Right lobe of liver (tissue), 6 donors: ENCODE results near the gene XNDC1N. TPM values are rescaled to one million over a fixed set of nuclear protein-coding genes. Genes with fewer than 3 reads are reported as not detected.
"Not testable (repeated sequence)": the region's sequence is repeated elsewhere in the genome, so short reads cannot be mapped to it uniquely, and the experiment has no call there.

ENCODE experiments used
- ATAC-seq, 4 donors: fragments of 200-7000 bp; cut with Tn5 transposase; one replicate each; pipeline ENCODE4 v1.9.1; 2020; ENCODE audit warnings: mild to moderate bottlenecking in 4 of 4, moderate library complexity in 4 of 4
- DNase-seq, 3 donors: peaks; one replicate each; pipeline ENCODE4 v3.0.0-alpha.2; 2020
- H3K27ac ChIP-seq, 3 donors: fragments of 200-600 bp; one replicate each; pipeline ENCODE4 v1.8.0; 2022
- H3K27me3 ChIP-seq, 2 donors: fragments of 200-600 bp; one replicate each; pipeline ENCODE4 v1.8.0; 2022
- H3K36me3 ChIP-seq, 4 donors: fragments of 200-600 bp; sonication (generic) in 1 of 4; one replicate each; pipeline versions ENCODE4 v1.5.1 to v1.8.0; 2017 to 2022; ENCODE audit warnings: control low read depth in 1 of 4
- H3K4me1 ChIP-seq, 4 donors: fragments of 200-600 bp; sonication (generic) in 1 of 4; one replicate each; pipeline versions ENCODE4 v1.5.1 to v1.8.0; 2017 to 2022; ENCODE audit warnings: control low read depth in 1 of 4
- H3K4me3 ChIP-seq, 3 donors: fragments of 200-600 bp; one replicate each; pipeline ENCODE4 v1.8.0; 2022
- H3K9me3 ChIP-seq, 4 donors: fragments of 200-600 bp; sonication (generic) in 1 of 4; one replicate each; pipeline versions ENCODE4 v1.5.1 to v1.8.0; 2017 to 2022; ENCODE audit warnings: control low read depth in 1 of 4
- POLR2A ChIP-seq: fragments of 450-650 bp; IDR thresholded peaks from one replicate; pipeline ENCODE4 v1.6.1; 2017; ENCODE audit warnings: antibody characterized with exemption, mild to moderate bottlenecking
- WGBS: methylation state at CpG from one replicate; pipeline ENCODE4 v1.1.6; 2018; ENCODE audit warnings: low coverage, low lambda C conversion rate; ENCODE audit not compliant: insufficient coverage; ENCODE audit errors: missing lambda C conversion rate; 5-methylcytosine and 5-hydroxymethylcytosine counted together
- intact Hi-C, 2 donors: fragments of 100-400 bp; cut with DNase I; formaldehyde crosslinking; loops; one replicate each; pipeline versions ENCODE4 v1.11.2 to v1.14.1; 2022
- total RNA-seq, 6 experiments: library from RNA; depleted of rRNA in 2 of 6; stranded (reverse); fragments of >200 nt in 2 of 6; fragmentation: NEBNext Ultra II Directional in 3 of 6; extraction: Animal tissue kit (Norgen Biotek cat#: 25700) in 3 of 6; gene quantifications; one replicate each; pipeline versions ENCODE4 v1.1.0 to v1.2.4, GENCODE V29; 2016 to 2023
- TF ChIP-seq, protein P1 (sequence below), 4 donors: fragments of 200-600 bp in 3 of 4; fragments of 450-650 bp in 1 of 4; IDR thresholded peaks; one replicate each; pipeline versions ENCODE4 v1.5.1 to v1.8.0; 2016 to 2022; ENCODE audit warnings: antibody characterized with exemption in 4 of 4, mild to moderate bottlenecking in 2 of 4
- donor health status: DM: no; HTN: yes; CAD: no.
- donor health status: DM: no; HTN: no; CAD: no.
- donor health status: DM: no; HTN: no; CAD: no.
- donor health status: DM: no; HTN: yes; CAD: no.
- donor health status: DM: no; HTN: yes; CAD: no.

The XNDC1N gene
- total RNA-seq, 6 experiments from 2014 or later = 0.74 to 4.1 (median 2.2) TPM

DNA sequence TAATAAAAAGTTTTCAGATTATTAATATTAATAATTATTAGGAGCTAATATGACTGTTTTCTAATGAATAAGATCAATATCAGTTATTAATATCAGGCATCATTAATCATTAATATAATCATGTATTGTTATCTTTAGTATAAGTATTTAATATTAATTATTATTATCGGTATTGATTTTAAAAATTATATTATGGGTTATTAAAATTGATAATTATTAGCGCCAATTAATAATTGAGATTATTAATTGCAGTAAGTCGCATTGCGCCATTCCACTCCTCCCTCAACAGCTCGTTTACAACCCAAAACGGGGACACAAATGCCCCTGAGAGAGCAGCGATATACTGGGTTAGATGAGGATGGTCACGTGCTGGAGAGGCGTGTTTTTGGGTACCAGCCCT, 20.2 kb downstream of the XNDC1N start:
- Histone ChIP-seq H3K27ac (no peak overlapping the region), H3K4me3 (no peak overlapping the region), H3K36me3 (no peaks in the 10 kb centered on the region), H3K9me3 (no peaks in the 10 kb centered on the region), H3K4me1 (no peaks in the 10 kb centered on the region), H3K27me3 (no peaks in the 10 kb centered on the region)
- no peak for TF ChIP-seq POLR2A
- TF ChIP-seq, protein P1, sequence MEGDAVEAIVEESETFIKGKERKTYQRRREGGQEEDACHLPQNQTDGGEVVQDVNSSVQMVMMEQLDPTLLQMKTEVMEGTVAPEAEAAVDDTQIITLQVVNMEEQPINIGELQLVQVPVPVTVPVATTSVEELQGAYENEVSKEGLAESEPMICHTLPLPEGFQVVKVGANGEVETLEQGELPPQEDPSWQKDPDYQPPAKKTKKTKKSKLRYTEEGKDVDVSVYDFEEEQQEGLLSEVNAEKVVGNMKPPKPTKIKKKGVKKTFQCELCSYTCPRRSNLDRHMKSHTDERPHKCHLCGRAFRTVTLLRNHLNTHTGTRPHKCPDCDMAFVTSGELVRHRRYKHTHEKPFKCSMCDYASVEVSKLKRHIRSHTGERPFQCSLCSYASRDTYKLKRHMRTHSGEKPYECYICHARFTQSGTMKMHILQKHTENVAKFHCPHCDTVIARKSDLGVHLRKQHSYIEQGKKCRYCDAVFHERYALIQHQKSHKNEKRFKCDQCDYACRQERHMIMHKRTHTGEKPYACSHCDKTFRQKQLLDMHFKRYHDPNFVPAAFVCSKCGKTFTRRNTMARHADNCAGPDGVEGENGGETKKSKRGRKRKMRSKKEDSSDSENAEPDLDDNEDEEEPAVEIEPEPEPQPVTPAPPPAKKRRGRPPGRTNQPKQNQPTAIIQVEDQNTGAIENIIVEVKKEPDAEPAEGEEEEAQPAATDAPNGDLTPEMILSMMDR (IDR thresholded peaks at IDR 0.05) = no peak
- no peak for DNase-seq
- 91% methylated on average over 8 of the region's 9 CpGs for WGBS
- intact Hi-C loops = no loop called here
- no peak for ATAC-seq

DNA sequence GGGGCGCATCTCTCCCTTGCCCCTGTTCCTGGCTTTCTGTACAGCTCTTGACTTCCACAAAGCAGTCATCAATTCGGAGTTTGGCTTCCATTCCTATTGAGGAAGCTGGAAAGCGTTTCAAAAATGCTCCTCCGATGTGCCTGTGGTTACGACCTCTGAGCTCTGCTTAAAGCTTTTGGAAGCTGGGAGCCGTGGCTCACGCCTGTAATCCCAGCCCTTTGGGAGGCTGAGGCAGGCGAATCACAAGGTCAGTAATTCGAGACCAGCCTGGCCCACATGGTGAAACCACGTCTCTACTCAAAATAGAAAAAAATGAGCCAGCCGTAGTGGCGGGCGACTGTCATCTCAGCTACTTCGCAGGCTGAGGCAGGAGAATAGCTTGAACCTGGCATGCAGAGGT, 27.3 kb downstream of the XNDC1N start:
- DNase-seq, intact Hi-C loops, H3K27ac ChIP-seq, H3K4me3 ChIP-seq, H3K4me1 ChIP-seq, H3K27me3 ChIP-seq, H3K36me3 ChIP-seq, H3K9me3 ChIP-seq, ATAC-seq: not testable (repeated sequence)
- 83% methylated on average over 6 of the region's 14 CpGs for WGBS

DNA sequence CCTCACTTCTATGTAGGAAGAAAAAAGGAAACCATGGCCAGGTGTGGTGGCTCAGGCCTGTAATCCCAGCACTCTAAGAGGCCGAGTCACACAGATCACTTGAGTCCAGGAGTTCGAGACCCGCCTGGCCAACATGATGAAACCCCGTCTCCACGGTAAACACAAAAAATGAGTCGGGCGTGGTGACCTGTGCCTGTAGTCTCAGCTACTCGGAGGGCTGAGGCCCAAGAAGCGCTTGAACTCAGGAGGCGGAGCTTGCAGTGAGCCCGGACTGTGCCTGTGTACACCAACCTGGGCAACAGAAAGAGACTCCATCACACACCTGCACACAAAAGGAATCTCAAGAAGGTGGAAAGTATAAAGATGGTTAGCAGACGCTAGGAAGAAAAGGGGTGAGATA, 32.4 kb downstream of the XNDC1N start:
- Histone ChIP-seq H3K36me3 (no peaks in the 10 kb centered on the region), H3K4me3 (no peak overlapping the region), H3K4me1 (no peaks in the 10 kb centered on the region), H3K9me3 (no peaks in the 10 kb centered on the region), H3K27ac (no peak overlapping the region), H3K27me3 (no peaks in the 10 kb centered on the region)
- TF ChIP-seq, protein P1 (IDR thresholded peaks at IDR 0.05) = no peak
- no peak for TF ChIP-seq POLR2A
- WGBS = 95% methylated on average over 10 of the region's 12 CpGs
- intact Hi-C loops = no loop called here
- ATAC-seq (no peak), DNase-seq (no peak)

DNA sequence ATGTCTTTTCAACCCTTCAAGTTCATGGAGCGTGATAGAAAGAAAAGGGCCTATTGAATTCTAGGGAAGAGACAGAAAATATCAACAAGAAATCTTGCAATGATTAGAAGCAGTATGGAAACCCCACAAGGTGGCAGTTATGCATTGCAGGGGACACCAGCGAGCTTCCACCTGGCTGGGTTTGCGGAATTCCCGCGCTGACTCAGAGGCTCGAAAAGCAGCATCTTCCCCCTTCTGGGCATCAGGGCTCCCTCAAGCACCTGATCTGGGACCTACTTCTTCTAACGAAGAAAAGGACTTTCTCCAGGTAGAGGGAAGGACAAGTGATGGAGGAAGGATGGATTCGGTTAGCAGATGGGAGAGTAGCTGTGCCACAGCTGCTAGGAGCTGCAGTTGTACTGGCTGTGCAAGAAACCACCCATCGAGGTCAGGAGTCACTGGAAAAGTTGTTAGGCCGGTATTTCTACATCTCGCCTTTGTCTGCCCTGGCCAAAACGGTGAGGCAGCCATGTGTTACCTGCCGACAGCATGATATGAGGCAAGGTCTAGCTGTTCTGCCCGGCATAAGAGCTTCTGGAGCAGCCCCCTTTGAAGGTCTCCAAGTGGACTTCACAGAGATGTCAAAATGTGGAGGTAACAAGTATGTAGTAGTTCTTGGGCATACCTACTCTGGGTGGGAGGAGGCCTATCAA, 39.1 kb downstream of the XNDC1N start:
- DNase-seq, H3K36me3 ChIP-seq, H3K4me1 ChIP-seq, ATAC-seq, H3K9me3 ChIP-seq, H3K27ac ChIP-seq, intact Hi-C loops, H3K27me3 ChIP-seq, H3K4me3 ChIP-seq: not testable (repeated sequence)
- WGBS = 100% methylated on average over 7 of the region's 14 CpGs

DNA sequence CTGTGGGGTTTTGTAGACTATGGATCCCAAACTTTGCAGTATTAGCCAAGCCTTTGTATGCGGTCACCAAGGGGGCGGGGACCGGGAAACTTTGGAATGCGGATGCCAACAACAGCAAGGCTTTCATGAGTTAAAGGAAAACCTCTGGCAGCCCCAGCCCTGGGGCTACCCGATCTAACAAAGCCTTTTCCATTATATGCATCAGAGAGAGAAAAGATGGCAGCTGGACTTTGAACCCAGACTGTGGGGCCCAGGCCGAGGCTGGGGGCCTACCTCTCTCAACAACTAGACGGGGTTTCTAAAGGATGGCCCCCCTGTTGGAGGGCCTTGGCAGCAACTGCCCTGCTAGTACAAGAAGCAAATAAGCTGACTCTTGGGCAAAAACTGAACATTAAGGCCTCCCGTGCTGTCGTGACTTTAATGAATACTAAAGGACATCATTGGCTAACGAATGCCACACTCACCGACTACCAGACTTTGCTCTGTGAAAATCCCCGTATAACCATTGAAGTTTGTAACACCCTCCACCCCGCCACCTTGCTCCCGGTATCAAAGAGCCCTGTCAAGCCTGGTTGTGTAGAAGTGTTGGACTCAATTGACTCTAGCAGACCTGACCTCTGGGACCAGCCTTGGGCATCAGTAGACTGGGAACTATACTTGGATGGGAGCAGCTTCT, 39.9 kb downstream of the XNDC1N start:
- H3K4me3 ChIP-seq, ATAC-seq, H3K4me1 ChIP-seq, H3K27me3 ChIP-seq, H3K9me3 ChIP-seq, intact Hi-C loops, H3K36me3 ChIP-seq, DNase-seq, H3K27ac ChIP-seq: not testable (repeated sequence)
- 86% methylated on average over 10 of the region's 14 CpGs for WGBS

DNA sequence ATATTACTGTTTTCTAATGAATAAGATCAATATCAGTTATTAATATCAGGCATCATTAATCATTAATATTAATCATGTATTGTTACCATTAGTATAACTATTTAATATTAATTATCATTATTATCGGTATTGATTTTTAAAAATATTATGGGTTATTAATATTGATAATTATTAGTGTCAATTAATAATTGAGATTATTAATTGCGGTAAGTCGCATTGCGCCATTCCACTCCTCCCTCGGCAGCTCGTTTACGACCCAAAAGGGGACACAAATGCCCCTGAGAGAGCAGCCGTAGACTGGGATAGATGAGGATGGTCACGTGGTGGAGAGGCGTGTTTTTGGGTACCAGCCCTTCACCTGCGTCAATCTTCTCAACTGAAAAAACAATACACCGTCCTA, 42.6 kb downstream of the XNDC1N start:
- H3K27ac ChIP-seq, H3K36me3 ChIP-seq, H3K4me3 ChIP-seq, H3K9me3 ChIP-seq, H3K27me3 ChIP-seq, ATAC-seq, DNase-seq, intact Hi-C loops, H3K4me1 ChIP-seq: not testable (repeated sequence)
- 94% methylated on average over 12 of the region's 12 CpGs for WGBS

Other genes starting within 250 kb of the XNDC1N start
- gene DEFB108B, start 95.4 kb downstream of the XNDC1N start, total RNA-seq = not detected
- gene DEFB131B, start 50.1 kb downstream of the XNDC1N start, total RNA-seq = not detected
- gene RNF121, start 452 bp upstream of the XNDC1N start, total RNA-seq = 10 to 100 TPM; 14.8 to 23.7 (median 18.9) TPM
- gene IL18BP, start 70.3 kb upstream of the XNDC1N start, total RNA-seq = 10 to 100 TPM in 1 of 6 experiments, 1 to 10 TPM in 5; 2.2 to 13.0 (median 3.7) TPM
- 10 to 100 TPM; 47.3 to 62.5 (median 54.5) TPM for gene NUMA1, start 151.9 kb upstream of the XNDC1N start, total RNA-seq
- 1 to 10 TPM; 3.3 to 9.0 (median 6.1) TPM for gene LRRC51, start 152.3 kb upstream of the XNDC1N start, total RNA-seq
- gene LAMTOR1, start 174.7 kb upstream of the XNDC1N start, total RNA-seq = 10 to 100 TPM; 30.3 to 92.2 (median 38.7) TPM
- under 1 TPM in 2 of 6 experiments, not detected in 4; 0.17 to 0.29 TPM for gene TOMT, start 177.3 kb upstream of the XNDC1N start, total RNA-seq
- gene ANAPC15, start 184.1 kb upstream of the XNDC1N start, total RNA-seq = 10 to 100 TPM; 11.8 to 17.0 (median 14.2) TPM
- gene FOLR3, start 207.1 kb upstream of the XNDC1N start, total RNA-seq = under 1 TPM in 3 of 6 experiments, not detected in 3; 0.27 to 0.98 (median 0.75) TPM